ENCODE data around the gene SHLD1.
A peak's percentile ranks its signal among the peaks of the same experiment; 100 is the strongest.

The SHLD1 gene

GRCh38 chr20:5893052-5893451 lies 142.9 kb downstream of the SHLD1 start:
- no peak for DNase-seq (ENCODE audit: low read depth)

GRCh38 chr20:5893621-5894020 lies 143.4 kb downstream of the SHLD1 start:
- DNase-seq (ENCODE audit: low read depth): no peak

- peak; percentile 39 for DNase-seq (ENCODE audit: low read depth)
Observed at GRCh38 chr20:5895626-5896025, 145.4 kb downstream of the SHLD1 start.

GRCh38 chr20:5899444-5899843 lies 149.2 kb downstream of the SHLD1 start:
- no peak for DNase-seq (ENCODE audit: low read depth)

- DNase-seq (ENCODE audit: low read depth): no peak
Observed at GRCh38 chr20:5900908-5901307, 150.7 kb downstream of the SHLD1 start.

- DNase-seq (ENCODE audit: low read depth): peak; percentile 68
Observed at GRCh38 chr20:5908981-5909380, 158.8 kb downstream of the SHLD1 start.

- no peak for DNase-seq (ENCODE audit: low read depth)
Observed at GRCh38 chr20:5910186-5910585, 160.0 kb downstream of the SHLD1 start.

GRCh38 chr20:5913166-5913565 lies 163.0 kb downstream of the SHLD1 start:
- DNase-seq (ENCODE audit: low read depth): no peak

Measured in iris pigment epithelial cell (primary cell).